HAP-1 (cell line): Measurements from ENCODE around the gene CWC27.
"Not testable (repeated sequence)": the region's sequence is repeated elsewhere in the genome, so short reads cannot be mapped to it uniquely, and the experiment has no call there.

Source experiments
- DNase-seq, 2 experiments: peaks; one replicate each; pipeline ENCODE4 v3.0.0-alpha.2; 2016 to 2020; ENCODE audit warnings: low spot score in 2 of 2
- H3K27me3 ChIP-seq: fragments of 250-450 bp; sonication (Bioruptor Pico); 2 replicates; pipeline ENCODE4 v1.5.1; 2020; ENCODE audit warnings: low read depth, mild to moderate bottlenecking, moderate library complexity
- H3K36me3 ChIP-seq: fragments of 250-450 bp; sonication (Bioruptor Pico); replicated peaks from 2 replicates; pipeline ENCODE4 v1.5.1; 2020; ENCODE audit warnings: mild to moderate bottlenecking
- H3K4me1 ChIP-seq: fragments of 250-450 bp; sonication (Bioruptor Pico); 2 replicates; pipeline ENCODE4 v1.5.1; 2020; ENCODE audit warnings: mild to moderate bottlenecking
- H3K4me3 ChIP-seq: fragments of 250-450 bp; sonication (Bioruptor Pico); 2 replicates; pipeline ENCODE4 v1.5.1; 2020; ENCODE audit warnings: mild to moderate bottlenecking, moderate library complexity
- H3K9me3 ChIP-seq: fragments of 250-450 bp; sonication (Bioruptor Pico); 2 replicates; pipeline ENCODE4 v1.5.1; 2020; ENCODE audit warnings: mild to moderate bottlenecking, moderate library complexity
- in situ Hi-C: fragments of 300-500 bp; cut with MboI; formaldehyde crosslinking; loops from 3 replicates; pipeline ENCODE4 v1.14.3; 2020; ENCODE audit warnings: low sequenced_read_pairs, inconsistent platforms, mixed read lengths

Gene CWC27

DNA sequence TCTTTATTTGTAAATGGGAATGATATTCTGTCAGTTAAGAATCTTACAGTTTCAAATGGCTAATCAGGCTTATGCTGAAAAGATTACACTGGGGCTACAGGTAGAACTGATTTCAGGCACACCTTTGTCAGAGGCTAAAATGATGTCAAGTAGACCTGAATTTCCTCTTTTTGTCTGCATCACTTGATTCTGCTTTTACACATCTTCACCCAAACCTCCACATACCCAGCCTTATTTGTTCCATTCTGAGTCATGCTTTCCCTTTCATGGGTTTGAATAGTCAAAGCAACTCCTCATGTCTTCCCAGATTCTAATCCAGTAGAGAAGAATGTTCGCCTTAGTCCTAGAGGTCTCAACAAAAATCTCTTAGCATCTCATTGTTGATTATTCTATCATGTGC, 156.4 kb downstream of the CWC27 start:
- H3K4me1 ChIP-seq = no peaks in the 10 kb centered on the region
- H3K27me3 ChIP-seq = no peaks in the 10 kb centered on the region
- in situ Hi-C loops = no loop called here
- no peaks in the 10 kb centered on the region for H3K9me3 ChIP-seq
- no peaks in the 10 kb centered on the region for H3K36me3 ChIP-seq
- no peak for DNase-seq
- no peak overlapping the region for H3K4me3 ChIP-seq

DNA sequence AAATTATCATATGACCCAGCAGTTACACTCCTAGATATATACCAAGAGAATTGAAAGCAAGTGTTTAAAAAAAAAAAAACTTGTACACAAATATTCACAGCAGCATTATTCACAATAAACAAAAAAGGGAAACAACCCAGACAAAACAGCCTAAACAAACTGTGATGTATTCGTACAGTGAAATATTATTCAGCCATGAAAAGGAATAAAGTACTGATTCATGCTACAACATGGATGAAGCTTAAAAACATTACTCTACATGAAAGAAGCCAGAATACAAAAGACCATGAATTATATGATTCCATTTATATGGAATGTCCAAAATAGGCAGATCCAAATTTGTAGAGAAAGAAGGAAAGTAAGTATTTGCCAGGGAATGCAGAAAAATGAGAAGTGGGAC, 161.1 kb downstream of the CWC27 start:
- in situ Hi-C loops = no loop called here

DNA sequence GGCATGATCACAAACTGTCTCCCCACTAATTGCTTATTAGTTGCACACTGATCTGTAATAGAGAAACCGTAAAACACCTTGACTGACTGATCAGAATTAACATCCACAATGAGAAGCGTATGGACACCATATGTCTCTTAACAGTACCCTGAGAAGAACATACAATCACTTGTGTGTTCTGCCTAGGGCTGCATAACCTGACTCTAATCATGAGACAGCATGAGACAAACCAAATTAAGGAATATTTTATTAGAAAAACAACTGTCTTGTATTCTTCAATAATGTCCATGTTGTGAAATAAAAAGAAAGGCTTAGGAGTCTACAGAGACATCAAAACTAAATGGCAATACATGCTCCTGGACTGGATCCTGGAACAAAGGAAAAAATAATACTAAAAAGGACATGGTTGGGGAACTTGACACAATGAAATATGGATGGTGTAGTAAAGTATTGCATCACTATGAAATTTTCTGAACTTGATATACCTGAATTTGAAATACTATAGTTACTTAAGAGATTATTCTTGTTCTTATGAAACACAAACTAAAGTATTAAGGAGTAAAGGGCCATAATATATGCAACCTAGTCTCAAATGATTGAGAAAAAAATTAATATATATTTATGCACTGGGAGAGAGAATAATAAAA, 162.1 kb downstream of the CWC27 start:
- in situ Hi-C loops = no loop called here
- H3K4me3 ChIP-seq = no peak overlapping the region
- no peaks in the 10 kb centered on the region for H3K27me3 ChIP-seq

More for the DNA sequence above, 161.1 kb downstream of the CWC27 start:
- no peak for DNase-seq
- H3K9me3 ChIP-seq = no peaks in the 10 kb centered on the region
- no peaks in the 10 kb centered on the region for H3K4me1 ChIP-seq
- H3K4me3 ChIP-seq = no peak overlapping the region
- no peaks in the 10 kb centered on the region for H3K36me3 ChIP-seq
- H3K27me3 ChIP-seq = no peaks in the 10 kb centered on the region

DNA sequence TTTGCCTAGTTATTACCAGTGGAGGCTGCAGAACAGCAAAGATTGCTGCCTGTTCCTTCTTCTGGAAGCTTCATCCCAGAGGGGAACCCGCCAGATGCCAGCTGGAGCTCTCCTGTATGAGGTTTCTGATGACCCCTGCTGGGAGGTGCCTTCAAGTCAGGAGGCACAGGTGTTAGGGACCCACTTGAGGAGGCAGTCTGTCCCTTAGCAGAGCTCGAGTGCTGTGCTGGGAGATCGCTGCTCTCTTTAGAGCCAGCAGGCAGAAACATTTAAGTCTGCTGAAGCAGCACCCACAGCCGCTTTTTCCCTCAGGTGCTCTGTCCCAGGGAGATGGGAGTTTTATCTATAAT, 170.7 kb downstream of the CWC27 start:
- H3K9me3 ChIP-seq, H3K36me3 ChIP-seq, DNase-seq, H3K4me1 ChIP-seq, H3K27me3 ChIP-seq, H3K4me3 ChIP-seq, in situ Hi-C loops: not testable (repeated sequence)

More for the DNA sequence above, 162.1 kb downstream of the CWC27 start:
- no peaks in the 10 kb centered on the region for H3K4me1 ChIP-seq
- no peaks in the 10 kb centered on the region for H3K36me3 ChIP-seq
- no peaks in the 10 kb centered on the region for H3K9me3 ChIP-seq
- no peak for DNase-seq

GRCh38 chr5:64939772-64940510, 171.2 kb downstream of the CWC27 start:
- Histone ChIP-seq H3K4me1 (no peaks in the 10 kb centered on the region), H3K9me3 (no peaks in the 10 kb centered on the region), H3K27me3 (no peaks in the 10 kb centered on the region), H3K36me3 (no peaks in the 10 kb centered on the region), H3K4me3 (no peak overlapping the region)
- in situ Hi-C loops = no loop called here
- peak in 1 of 2 experiments; percentile 16 for DNase-seq

- H3K4me3 ChIP-seq = no peak overlapping the region
- in situ Hi-C loops = no loop called here
Measured at GRCh38 chr5:64942460-64942859, 173.7 kb downstream of the CWC27 start.

DNA sequence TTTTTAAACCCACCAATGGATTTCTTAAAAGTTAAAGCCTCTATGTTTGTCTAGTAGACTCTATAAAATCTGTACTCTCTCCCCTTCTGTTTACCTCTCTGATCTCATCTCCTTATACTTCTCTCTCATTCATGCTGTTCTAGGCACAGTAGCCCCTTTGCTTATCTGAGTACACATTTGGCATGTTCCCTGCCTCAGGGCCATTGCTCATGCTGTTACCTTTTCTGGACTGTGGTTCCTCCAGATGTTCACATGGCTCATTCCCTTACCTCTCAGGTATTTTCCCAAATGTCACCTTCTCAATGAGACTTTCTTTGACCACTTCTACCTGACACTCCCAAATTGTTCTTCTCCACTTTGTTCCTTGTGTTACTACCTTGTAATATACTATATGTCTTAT, 176.1 kb downstream of the CWC27 start:
- H3K27me3 ChIP-seq = no peaks in the 10 kb centered on the region
- no peak for DNase-seq
- in situ Hi-C loops = no loop called here
- no peaks in the 10 kb centered on the region for H3K9me3 ChIP-seq
- no peaks in the 10 kb centered on the region for H3K36me3 ChIP-seq
- no peaks in the 10 kb centered on the region for H3K4me1 ChIP-seq
- no peak overlapping the region for H3K4me3 ChIP-seq

More at GRCh38 chr5:64942460-64942859, 173.7 kb downstream of the CWC27 start:
- Histone ChIP-seq H3K4me1 (no peaks in the 10 kb centered on the region), H3K9me3 (no peaks in the 10 kb centered on the region), H3K27me3 (no peaks in the 10 kb centered on the region), H3K36me3 (no peaks in the 10 kb centered on the region)
- no peak for DNase-seq

- H3K27me3 ChIP-seq = no peaks in the 10 kb centered on the region
- in situ Hi-C loops = no loop called here
- peaks cover 5% of the 10 kb centered on the region; the same call in 1 of the 2 replicates for H3K4me1 ChIP-seq
- DNase-seq = peak; percentile 33 to 41
- no peak overlapping the region for H3K4me3 ChIP-seq
- no peaks in the 10 kb centered on the region for H3K36me3 ChIP-seq
- H3K9me3 ChIP-seq = no peaks in the 10 kb centered on the region
Measured at GRCh38 chr5:64947031-64947430, 178.3 kb downstream of the CWC27 start.

GRCh38 chr5:64947801-64948200, 179.1 kb downstream of the CWC27 start:
- DNase-seq = no peak
- in situ Hi-C loops = no loop called here
- H3K36me3 ChIP-seq = no peaks in the 10 kb centered on the region
- H3K27me3 ChIP-seq = no peaks in the 10 kb centered on the region
- H3K4me3 ChIP-seq = no peak overlapping the region
- H3K4me1 ChIP-seq = peaks cover 5% of the 10 kb centered on the region; the same call in 1 of the 2 replicates
- no peaks in the 10 kb centered on the region for H3K9me3 ChIP-seq

GRCh38 chr5:64949331-64949730, 180.6 kb downstream of the CWC27 start:
- in situ Hi-C loops = no loop called here
- no peak overlapping the region for H3K4me3 ChIP-seq
- DNase-seq = no peak

GRCh38 chr5:64952951-64953673, 184.4 kb downstream of the CWC27 start:
- Histone ChIP-seq H3K36me3 (no peaks in the 10 kb centered on the region), H3K9me3 (no peaks in the 10 kb centered on the region), H3K4me3 (no peak overlapping the region), H3K27me3 (no peaks in the 10 kb centered on the region), H3K4me1 (peaks cover 5% of the 10 kb centered on the region; the same call in 1 of the 2 replicates)
- in situ Hi-C loops = loop anchor here (25.0 kb wide), 1 partner anchor 534 kb away; the partner anchor contains the start of gene ADAMTS6
- no peak for DNase-seq

More at GRCh38 chr5:64949331-64949730, 180.6 kb downstream of the CWC27 start:
- H3K27me3 ChIP-seq = no peaks in the 10 kb centered on the region
- no peaks in the 10 kb centered on the region for H3K36me3 ChIP-seq
- peaks cover 5% of the 10 kb centered on the region; the same call in 1 of the 2 replicates for H3K4me1 ChIP-seq
- H3K9me3 ChIP-seq = no peaks in the 10 kb centered on the region

- in situ Hi-C loops = loop anchor here (25.0 kb wide), 1 partner anchor 533 kb away; the partner anchor contains the start of gene ADAMTS6
- no peak for DNase-seq
- no peaks in the 10 kb centered on the region for H3K36me3 ChIP-seq
- no peak overlapping the region for H3K4me3 ChIP-seq
- peaks cover 5% of the 10 kb centered on the region; the same call in 1 of the 2 replicates for H3K4me1 ChIP-seq
- H3K9me3 ChIP-seq = no peaks in the 10 kb centered on the region
- no peaks in the 10 kb centered on the region for H3K27me3 ChIP-seq
Measured at GRCh38 chr5:64954518-64954917, 185.8 kb downstream of the CWC27 start.

- H3K36me3 ChIP-seq = no peaks in the 10 kb centered on the region
- DNase-seq = no peak
- H3K4me3 ChIP-seq = no peak overlapping the region
- in situ Hi-C loops = loop anchor here (25.0 kb wide), 1 partner anchor 528 kb away; the partner anchor contains the start of gene ADAMTS6
- no peaks in the 10 kb centered on the region for H3K4me1 ChIP-seq
- H3K27me3 ChIP-seq = no peaks in the 10 kb centered on the region
- no peaks in the 10 kb centered on the region for H3K9me3 ChIP-seq
Measured at GRCh38 chr5:64958757-64959391, 190.1 kb downstream of the CWC27 start.
